Stimulated activated CD8-positive, alpha-beta memory T cell treated with anti-CD3 and anti-CD28 coated beads, Interleukin-15, amount 100 ng/mL, for 1 hour (primary cell): ENCODE data around the gene LDLR.
A peak's percentile ranks its signal among the peaks of the same experiment; 100 is the strongest.
"Not testable (repeated sequence)": the region's sequence is repeated elsewhere in the genome, so short reads cannot be mapped to it uniquely, and the experiment has no call there.

Source experiments
- DNase-seq: peaks from one replicate; pipeline ENCODE4 v3.0.0-alpha.2; 2020; ENCODE audit warnings: low read depth

The LDLR gene

GRCh38 chr19:11073568-11073967 is 15.7 kb upstream of the LDLR start:
- DNase-seq = no peak

GRCh38 chr19:11076792-11077191 is 12.5 kb upstream of the LDLR start:
- not testable (repeated sequence) for DNase-seq

GRCh38 chr19:11078893-11079292 is 10.4 kb upstream of the LDLR start:
- no peak for DNase-seq

- DNase-seq = no peak
Measured at GRCh38 chr19:11079999-11080398, 9.3 kb upstream of the LDLR start.

- no peak for DNase-seq
Measured at GRCh38 chr19:11087870-11088505, 1.3 kb upstream of the LDLR start.

- DNase-seq = no peak
Measured at GRCh38 chr19:11088506-11089253, 583 bp upstream of the LDLR start.

GRCh38 chr19:11090014-11090263 is 676 bp downstream of the LDLR start:
- not testable (repeated sequence) for DNase-seq

GRCh38 chr19:11090264-11090996 is 1.2 kb downstream of the LDLR start:
- DNase-seq = peak; percentile 93

GRCh38 chr19:11090997-11091702 is 1.9 kb downstream of the LDLR start:
- DNase-seq = no peak

GRCh38 chr19:11091703-11092153 is 2.5 kb downstream of the LDLR start:
- DNase-seq = no peak

GRCh38 chr19:11092181-11092538 is 2.9 kb downstream of the LDLR start:
- no peak for DNase-seq

GRCh38 chr19:11093689-11094238 is 4.5 kb downstream of the LDLR start:
- no peak for DNase-seq

- no peak for DNase-seq
Measured at GRCh38 chr19:11094520-11094894, 5.2 kb downstream of the LDLR start.

- no peak for DNase-seq
Measured at GRCh38 chr19:11096210-11096841, 7.1 kb downstream of the LDLR start.

- DNase-seq = not testable (repeated sequence)
Measured at GRCh38 chr19:11097367-11097766, 8.1 kb downstream of the LDLR start.

- no peak for DNase-seq
Measured at GRCh38 chr19:11098327-11098726, 9.1 kb downstream of the LDLR start.

- DNase-seq = no peak
Measured at GRCh38 chr19:11098861-11099260, 9.6 kb downstream of the LDLR start.

GRCh38 chr19:11100049-11100448 is 10.8 kb downstream of the LDLR start:
- no peak for DNase-seq

- no peak for DNase-seq
Measured at GRCh38 chr19:11101057-11101456, 11.8 kb downstream of the LDLR start.

GRCh38 chr19:11102944-11103343 is 13.7 kb downstream of the LDLR start:
- DNase-seq = no peak

- not testable (repeated sequence) for DNase-seq
Measured at GRCh38 chr19:11103667-11104066, 14.4 kb downstream of the LDLR start.
